MCF 10A (cell line): Measurements from ENCODE around the gene HS1BP3. TPM values are rescaled to one million over a fixed set of nuclear protein-coding genes. Genes with fewer than 3 reads are reported as not detected.

Experiments used
- BruUV-seq: library from RNA; stranded (reverse); fragments of 400-500 nt; replicated peaks from 2 replicates; lab custom pipeline; 2021; lab: Mats Ljungman, UMichigan
- CTCF ChIA-PET: fragments of 300-600 bp; sonication (Branson Sonifier 250); formaldehyde crosslinking; extraction: SDS; loops from one replicate; lab custom pipeline; 2021; ENCODE audit warnings: antibody characterized with exemption, inconsistent platforms; lab: Yijun Ruan, JAX
- POLR2A ChIA-PET: fragments of 300-600, 350-650 bp; sonication (Branson Sonifier 250); formaldehyde crosslinking; extraction: SDS; loops from one replicate; lab custom pipeline; 2020; ENCODE audit warnings: antibody characterized with exemption, inconsistent platforms; lab: Yijun Ruan, JAX
- DNase-seq: peaks from one replicate; pipeline ENCODE4 v3.0.0-alpha.2; 2018; ENCODE audit not compliant: unreplicated experiment
- H3K27ac Mint-ChIP-seq: one replicate; pipeline ENCODE4 v1.8.0; 2022; ENCODE audit warnings: mild to moderate bottlenecking, low read depth, mixed read lengths; ENCODE audit not compliant: unreplicated experiment
- H3K27me3 Mint-ChIP-seq: one replicate; pipeline ENCODE4 v1.8.0; 2022; ENCODE audit warnings: mixed read lengths; ENCODE audit not compliant: insufficient read depth, unreplicated experiment
- H3K36me3 Mint-ChIP-seq: one replicate; pipeline ENCODE4 v1.8.0; 2022; ENCODE audit warnings: mild to moderate bottlenecking, moderate library complexity, mixed read lengths; ENCODE audit not compliant: insufficient read depth, unreplicated experiment
- H3K4me1 Mint-ChIP-seq: one replicate; pipeline ENCODE4 v1.8.0; 2022; ENCODE audit warnings: mixed read lengths; ENCODE audit not compliant: insufficient read depth, unreplicated experiment
- H3K4me3 Mint-ChIP-seq: one replicate; pipeline ENCODE4 v1.8.0; 2022; ENCODE audit warnings: mild to moderate bottlenecking, moderate library complexity, mixed read lengths; ENCODE audit not compliant: unreplicated experiment
- H3K9me3 Mint-ChIP-seq: one replicate; pipeline ENCODE4 v1.8.0; 2022; ENCODE audit warnings: mixed read lengths; ENCODE audit not compliant: unreplicated experiment
- intact Hi-C: fragments of 100-400 bp; cut with micrococcal nuclease; formaldehyde crosslinking; loops from 2 replicates; pipeline ENCODE4 v1.14.1; 2022
- total RNA-seq: library from RNA; stranded (reverse); gene quantifications from 2 replicates; pipeline ENCODE4 v1.2.3, GENCODE V29; 2022
- TF ChIP-seq, protein P1 (sequence below): fragments of 200-600 bp; IDR thresholded peaks from one replicate; pipeline ENCODE4 v1.8.0; 2022; ENCODE audit warnings: antibody characterized with exemption, mild to moderate bottlenecking; ENCODE audit not compliant: unreplicated experiment

The HS1BP3 gene
- total RNA-seq, 1 experiment from 2014 or later = 10.0 TPM

DNA sequence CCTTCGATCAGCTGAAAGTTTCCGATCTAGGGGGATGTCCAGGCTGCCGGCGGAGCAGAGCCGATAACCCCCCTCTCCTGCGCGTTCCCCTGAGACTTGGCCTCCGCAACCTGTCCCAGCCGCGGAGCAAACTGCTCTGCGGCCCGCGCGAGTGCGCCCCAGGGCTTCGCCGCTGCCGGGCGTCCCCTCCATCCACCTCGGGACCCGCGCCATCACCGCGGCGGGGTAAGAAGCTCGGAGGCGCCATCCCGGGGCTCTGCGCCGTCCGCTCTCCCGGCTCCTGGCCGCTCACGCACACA, 15.1 kb upstream of the HS1BP3 start:
- ChIA-PET POLR2A (no interaction called here), CTCF (interaction anchor here (0.7 to 8.0 kb wide), 5 partner anchors 9 to 363 kb away, joined by 3 to 127 read pairs (median 4); no protein-coding TSS in a partner anchor)
- TF ChIP-seq, protein P1, sequence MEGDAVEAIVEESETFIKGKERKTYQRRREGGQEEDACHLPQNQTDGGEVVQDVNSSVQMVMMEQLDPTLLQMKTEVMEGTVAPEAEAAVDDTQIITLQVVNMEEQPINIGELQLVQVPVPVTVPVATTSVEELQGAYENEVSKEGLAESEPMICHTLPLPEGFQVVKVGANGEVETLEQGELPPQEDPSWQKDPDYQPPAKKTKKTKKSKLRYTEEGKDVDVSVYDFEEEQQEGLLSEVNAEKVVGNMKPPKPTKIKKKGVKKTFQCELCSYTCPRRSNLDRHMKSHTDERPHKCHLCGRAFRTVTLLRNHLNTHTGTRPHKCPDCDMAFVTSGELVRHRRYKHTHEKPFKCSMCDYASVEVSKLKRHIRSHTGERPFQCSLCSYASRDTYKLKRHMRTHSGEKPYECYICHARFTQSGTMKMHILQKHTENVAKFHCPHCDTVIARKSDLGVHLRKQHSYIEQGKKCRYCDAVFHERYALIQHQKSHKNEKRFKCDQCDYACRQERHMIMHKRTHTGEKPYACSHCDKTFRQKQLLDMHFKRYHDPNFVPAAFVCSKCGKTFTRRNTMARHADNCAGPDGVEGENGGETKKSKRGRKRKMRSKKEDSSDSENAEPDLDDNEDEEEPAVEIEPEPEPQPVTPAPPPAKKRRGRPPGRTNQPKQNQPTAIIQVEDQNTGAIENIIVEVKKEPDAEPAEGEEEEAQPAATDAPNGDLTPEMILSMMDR = no peak
- peaks cover 32% of the 10 kb centered on the region for H3K27me3 Mint-ChIP-seq
- H3K9me3 Mint-ChIP-seq = no peaks in the 10 kb centered on the region
- peaks cover 5% of the 10 kb centered on the region for H3K4me1 Mint-ChIP-seq
- H3K36me3 Mint-ChIP-seq = peaks cover 6% of the 10 kb centered on the region
- H3K4me3 Mint-ChIP-seq = no peak overlapping the region
- no TSS peak for BruUV-seq
- intact Hi-C loops = no loop called here
- H3K27ac Mint-ChIP-seq = no peak overlapping the region
- DNase-seq = no peak

DNA sequence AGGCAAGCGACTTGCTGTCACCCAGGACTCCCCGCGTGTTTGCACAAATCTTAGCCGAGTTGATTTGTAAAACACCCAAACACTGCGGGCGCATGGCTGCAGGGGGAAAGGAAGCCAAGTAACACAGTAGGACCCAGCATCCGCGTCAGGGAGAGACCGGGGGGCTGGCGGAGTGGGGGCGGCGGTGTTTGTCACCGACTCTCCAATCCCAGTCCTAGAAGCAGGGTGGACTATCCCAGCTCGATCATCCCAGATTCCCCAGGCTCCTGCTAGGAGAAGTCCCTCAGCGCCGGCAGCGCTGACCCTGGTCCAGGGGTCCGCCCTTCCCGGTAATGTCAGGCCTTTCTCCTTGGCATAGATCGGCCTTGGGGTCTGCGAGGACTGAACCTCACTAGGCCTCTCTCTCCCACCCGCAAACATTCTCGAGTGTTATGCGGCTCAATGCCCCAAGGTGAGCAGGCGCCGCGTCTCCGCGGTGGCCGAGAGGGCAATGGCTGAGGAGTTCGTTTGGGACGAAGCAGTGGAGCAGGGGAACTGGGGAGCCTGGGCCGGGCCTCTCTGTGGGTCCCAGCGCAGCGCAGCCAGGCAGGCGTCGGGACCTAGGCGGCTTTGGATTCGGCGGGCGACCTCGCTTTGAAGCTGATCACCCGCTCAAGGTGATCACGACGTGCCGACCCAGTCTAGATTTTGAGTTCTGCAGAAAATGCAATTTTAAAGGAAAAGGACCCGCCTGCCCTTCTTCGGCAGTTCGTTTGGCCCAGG, 14.5 kb upstream of the HS1BP3 start:
- intact Hi-C loops = no loop called here
- POLR2A ChIA-PET = no interaction called here
- no peak overlapping the region for H3K4me3 Mint-ChIP-seq
- no peaks in the 10 kb centered on the region for H3K9me3 Mint-ChIP-seq
- peaks cover 6% of the 10 kb centered on the region for H3K36me3 Mint-ChIP-seq
- no TSS peak for BruUV-seq
- H3K27me3 Mint-ChIP-seq = peaks cover 32% of the 10 kb centered on the region
- H3K4me1 Mint-ChIP-seq = peaks cover 7% of the 10 kb centered on the region
- H3K27ac Mint-ChIP-seq = no peak overlapping the region
- TF ChIP-seq, protein P1 = no peak
- DNase-seq = no peak
- CTCF ChIA-PET = interaction anchor here (0.7 to 8.0 kb wide), 3 partner anchors 10 to 364 kb away, joined by 3 to 127 read pairs (median 10); no protein-coding TSS in a partner anchor

DNA sequence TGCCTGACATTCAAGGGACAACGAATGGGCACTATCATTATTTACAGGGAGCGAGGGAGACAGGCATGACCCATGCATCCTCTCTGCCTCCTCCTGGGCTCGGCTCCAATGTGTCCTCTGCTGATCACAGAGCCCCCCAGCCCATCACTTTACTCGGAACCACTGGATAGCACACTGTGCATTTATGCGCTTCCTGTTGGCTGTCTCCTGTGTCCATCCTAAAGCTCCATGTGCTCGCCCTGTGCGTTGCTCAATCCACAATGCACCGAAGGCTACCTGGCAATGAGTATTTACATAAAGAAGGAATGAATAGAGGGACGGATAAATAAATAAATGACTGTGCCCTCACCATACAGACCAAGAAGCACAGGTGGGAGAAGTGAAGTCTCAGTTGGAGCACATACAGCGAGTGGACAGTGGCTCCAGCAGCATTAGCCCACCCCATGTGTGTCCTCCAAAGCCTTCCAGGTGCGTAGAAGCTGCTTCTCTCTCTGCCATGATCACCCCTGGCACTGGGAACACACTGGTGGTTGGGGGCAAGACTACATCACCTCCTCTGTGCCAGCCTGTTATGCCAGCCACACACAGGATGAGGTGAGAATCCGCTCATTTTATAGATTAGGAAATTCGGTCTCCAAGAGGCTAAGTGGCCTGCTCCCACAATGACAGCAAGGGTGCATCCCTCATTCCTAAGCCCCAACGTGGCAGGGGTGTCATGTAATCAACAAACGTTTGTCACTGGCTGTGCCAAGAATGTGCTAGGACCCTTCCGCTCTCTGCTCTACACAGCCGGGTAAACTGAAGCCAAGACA, 13.7 kb upstream of the HS1BP3 start:
- no peak overlapping the region for H3K4me3 Mint-ChIP-seq
- ChIA-PET CTCF (interaction anchor here (0.7 to 8.0 kb wide), 4 partner anchors 10 to 363 kb away, joined by 3 to 127 read pairs (median 6); no protein-coding TSS in a partner anchor), POLR2A (no interaction called here)
- no peak overlapping the region for H3K27ac Mint-ChIP-seq
- no peaks in the 10 kb centered on the region for H3K9me3 Mint-ChIP-seq
- TF ChIP-seq, protein P1 = no peak
- no peak for DNase-seq
- H3K27me3 Mint-ChIP-seq = peaks cover 36% of the 10 kb centered on the region
- intact Hi-C loops = no loop called here
- no TSS peak for BruUV-seq
- peaks cover 7% of the 10 kb centered on the region for H3K4me1 Mint-ChIP-seq
- peaks cover 6% of the 10 kb centered on the region for H3K36me3 Mint-ChIP-seq

DNA sequence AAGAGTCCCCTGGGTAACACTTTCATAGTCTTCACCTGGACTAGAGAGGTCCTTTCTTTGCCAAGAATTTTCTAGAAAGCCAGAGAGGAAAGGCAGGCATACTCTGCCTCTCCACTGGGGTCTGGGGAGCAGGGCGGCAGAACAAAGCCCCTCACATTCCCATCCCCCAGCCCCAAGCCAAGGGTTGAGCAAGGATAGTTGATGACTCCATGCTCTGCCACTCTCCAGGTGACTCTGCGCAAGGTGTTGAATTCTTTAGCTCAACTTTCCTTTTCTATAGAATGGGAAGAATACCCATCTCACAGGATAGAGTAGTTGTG, 13.1 kb upstream of the HS1BP3 start:
- CTCF ChIA-PET = interaction anchor here (0.8 to 8.0 kb wide), 4 partner anchors 9 to 455 kb away, joined by 3 to 127 read pairs (median 40); no protein-coding TSS in a partner anchor
- TF ChIP-seq, protein P1 = no peak
- Mint-ChIP-seq H3K9me3 (no peaks in the 10 kb centered on the region), H3K4me3 (no peak overlapping the region), H3K4me1 (peaks cover 7% of the 10 kb centered on the region), H3K36me3 (peaks cover 6% of the 10 kb centered on the region), H3K27ac (no peak overlapping the region), H3K27me3 (peaks cover 42% of the 10 kb centered on the region)
- POLR2A ChIA-PET = no interaction called here
- DNase-seq = no peak
- intact Hi-C loops = no loop called here
- no TSS peak for BruUV-seq
